ENCODE data around the gene OR2T8.

- TF ChIP-seq GATA2 (IDR thresholded peaks at IDR 0.05; ENCODE audit: low read depth, low read length) (no peak), GATA3 (IDR thresholded peaks at IDR 0.05; ENCODE audit: low read depth, low read length) (no peak)
These were observed 22.6 kb downstream of the OR2T8 start for GRCh38 chr1:247942624-247943023.
